ENCODE data around the gene CTDSPL.

Gene CTDSPL

GRCh38 chr3:37916685-37917084 is 55.0 kb downstream of the CTDSPL start:
- no peak for DNase-seq

GRCh38 chr3:37918627-37919026 is 56.9 kb downstream of the CTDSPL start:
- DNase-seq: no peak

GRCh38 chr3:37920156-37920699 is 58.5 kb downstream of the CTDSPL start:
- DNase-seq: no peak

GRCh38 chr3:37921025-37921424 is 59.3 kb downstream of the CTDSPL start:
- no peak for DNase-seq

- peak in 5 of 14 donors; percentile 16 to 68 (median 38) for DNase-seq
These were observed 61.3 kb downstream of the CTDSPL start for GRCh38 chr3:37922721-37923568.

- no peak for DNase-seq
These were observed 61.9 kb downstream of the CTDSPL start for GRCh38 chr3:37923569-37924040.

GRCh38 chr3:37924453-37924852 is 62.8 kb downstream of the CTDSPL start:
- DNase-seq: no peak

GRCh38 chr3:37925157-37925556 is 63.5 kb downstream of the CTDSPL start:
- peak in 1 of 14 donors; percentile 27 for DNase-seq

GRCh38 chr3:37926611-37927010 is 64.9 kb downstream of the CTDSPL start:
- DNase-seq: no peak

GRCh38 chr3:37930495-37930894 is 68.8 kb downstream of the CTDSPL start:
- DNase-seq: no peak

GRCh38 chr3:37932505-37932904 is 70.8 kb downstream of the CTDSPL start:
- peak in 1 of 14 donors; percentile 63 for DNase-seq

GRCh38 chr3:37934631-37935289 is 73.1 kb downstream of the CTDSPL start:
- DNase-seq: no peak

- no peak for DNase-seq
These were observed 73.6 kb downstream of the CTDSPL start for GRCh38 chr3:37935290-37935668.

GRCh38 chr3:37935756-37936666 is 74.3 kb downstream of the CTDSPL start:
- DNase-seq: no peak

GRCh38 chr3:37937156-37937555 is 75.5 kb downstream of the CTDSPL start:
- DNase-seq: no peak

- DNase-seq: no peak
These were observed 76.3 kb downstream of the CTDSPL start for GRCh38 chr3:37938011-37938410.

- DNase-seq: no peak
These were observed 78.7 kb downstream of the CTDSPL start for GRCh38 chr3:37940242-37940908.

GRCh38 chr3:37941608-37942508 is 80.2 kb downstream of the CTDSPL start:
- no peak for DNase-seq

- no peak for DNase-seq
These were observed 81.0 kb downstream of the CTDSPL start for GRCh38 chr3:37942646-37943045.

- DNase-seq: no peak
These were observed 81.4 kb downstream of the CTDSPL start for GRCh38 chr3:37943126-37943525.
